Measurements from ENCODE around the gene EVA1C.

GRCh38 chr21:32494934-32495709 is 82.6 kb downstream of the EVA1C start:
- TF ChIP-seq, protein P1, sequence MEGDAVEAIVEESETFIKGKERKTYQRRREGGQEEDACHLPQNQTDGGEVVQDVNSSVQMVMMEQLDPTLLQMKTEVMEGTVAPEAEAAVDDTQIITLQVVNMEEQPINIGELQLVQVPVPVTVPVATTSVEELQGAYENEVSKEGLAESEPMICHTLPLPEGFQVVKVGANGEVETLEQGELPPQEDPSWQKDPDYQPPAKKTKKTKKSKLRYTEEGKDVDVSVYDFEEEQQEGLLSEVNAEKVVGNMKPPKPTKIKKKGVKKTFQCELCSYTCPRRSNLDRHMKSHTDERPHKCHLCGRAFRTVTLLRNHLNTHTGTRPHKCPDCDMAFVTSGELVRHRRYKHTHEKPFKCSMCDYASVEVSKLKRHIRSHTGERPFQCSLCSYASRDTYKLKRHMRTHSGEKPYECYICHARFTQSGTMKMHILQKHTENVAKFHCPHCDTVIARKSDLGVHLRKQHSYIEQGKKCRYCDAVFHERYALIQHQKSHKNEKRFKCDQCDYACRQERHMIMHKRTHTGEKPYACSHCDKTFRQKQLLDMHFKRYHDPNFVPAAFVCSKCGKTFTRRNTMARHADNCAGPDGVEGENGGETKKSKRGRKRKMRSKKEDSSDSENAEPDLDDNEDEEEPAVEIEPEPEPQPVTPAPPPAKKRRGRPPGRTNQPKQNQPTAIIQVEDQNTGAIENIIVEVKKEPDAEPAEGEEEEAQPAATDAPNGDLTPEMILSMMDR (IDR thresholded peaks at IDR 0.05): no peak
- TF ChIP-seq EZH2 (IDR thresholded peaks at IDR 0.05; ENCODE audit: borderline replicate concordance, insufficient read depth, low read depth, low read length, poor library complexity, severe bottlenecking): no peak
